Midbrain (tissue), 1 donor: ENCODE measurements around the gene CTBP2.

Experiments
- DNase-seq: peaks from one replicate; lab custom pipeline; 2025; lab: John Stamatoyannopoulos, UW

The CTBP2 gene

DNA sequence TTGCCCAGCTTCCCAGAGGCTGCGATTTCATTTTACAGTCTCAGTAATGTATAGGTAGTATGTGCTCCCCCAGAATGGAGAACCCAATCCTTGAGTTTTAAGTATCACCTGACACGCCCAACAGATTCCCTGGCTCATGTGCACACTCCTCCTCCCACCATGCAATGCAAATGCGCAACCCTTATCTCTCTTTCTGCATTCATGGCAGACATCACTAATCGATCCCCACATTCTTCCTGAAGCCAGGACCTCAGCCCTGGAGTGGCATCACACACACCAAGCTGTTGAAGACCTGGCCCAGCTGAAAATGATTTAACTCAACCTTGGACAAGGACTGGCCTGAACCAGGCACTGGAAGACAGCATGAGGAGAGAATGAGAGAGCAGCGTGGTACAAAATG lies 150.0 kb downstream of the CTBP2 start:
- no peak for DNase-seq

DNA sequence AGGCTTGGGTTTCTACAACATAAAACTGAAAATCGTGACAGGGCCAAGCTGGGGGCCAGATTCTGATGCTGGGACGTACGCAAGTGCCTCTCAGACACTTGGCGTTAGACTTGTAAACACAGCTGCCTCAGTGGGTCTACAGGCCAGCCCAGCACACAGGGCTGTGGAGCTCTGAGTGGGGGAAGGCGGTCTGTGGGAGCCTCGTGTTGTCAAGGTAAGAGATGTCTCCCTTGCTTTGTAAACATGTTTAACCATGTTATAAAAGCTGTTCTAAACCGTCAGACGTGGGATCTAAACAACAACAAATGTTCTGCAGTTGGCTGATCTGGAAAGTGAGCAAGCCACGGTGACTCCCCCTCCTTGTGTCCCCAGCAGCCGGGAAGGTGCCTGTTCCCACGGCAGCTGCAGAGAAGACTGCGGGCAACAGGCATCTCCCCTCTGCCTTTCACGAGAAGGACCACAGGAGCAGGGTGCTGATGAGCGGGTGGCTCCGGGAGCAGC lies 150.7 kb downstream of the CTBP2 start:
- no peak for DNase-seq

DNA sequence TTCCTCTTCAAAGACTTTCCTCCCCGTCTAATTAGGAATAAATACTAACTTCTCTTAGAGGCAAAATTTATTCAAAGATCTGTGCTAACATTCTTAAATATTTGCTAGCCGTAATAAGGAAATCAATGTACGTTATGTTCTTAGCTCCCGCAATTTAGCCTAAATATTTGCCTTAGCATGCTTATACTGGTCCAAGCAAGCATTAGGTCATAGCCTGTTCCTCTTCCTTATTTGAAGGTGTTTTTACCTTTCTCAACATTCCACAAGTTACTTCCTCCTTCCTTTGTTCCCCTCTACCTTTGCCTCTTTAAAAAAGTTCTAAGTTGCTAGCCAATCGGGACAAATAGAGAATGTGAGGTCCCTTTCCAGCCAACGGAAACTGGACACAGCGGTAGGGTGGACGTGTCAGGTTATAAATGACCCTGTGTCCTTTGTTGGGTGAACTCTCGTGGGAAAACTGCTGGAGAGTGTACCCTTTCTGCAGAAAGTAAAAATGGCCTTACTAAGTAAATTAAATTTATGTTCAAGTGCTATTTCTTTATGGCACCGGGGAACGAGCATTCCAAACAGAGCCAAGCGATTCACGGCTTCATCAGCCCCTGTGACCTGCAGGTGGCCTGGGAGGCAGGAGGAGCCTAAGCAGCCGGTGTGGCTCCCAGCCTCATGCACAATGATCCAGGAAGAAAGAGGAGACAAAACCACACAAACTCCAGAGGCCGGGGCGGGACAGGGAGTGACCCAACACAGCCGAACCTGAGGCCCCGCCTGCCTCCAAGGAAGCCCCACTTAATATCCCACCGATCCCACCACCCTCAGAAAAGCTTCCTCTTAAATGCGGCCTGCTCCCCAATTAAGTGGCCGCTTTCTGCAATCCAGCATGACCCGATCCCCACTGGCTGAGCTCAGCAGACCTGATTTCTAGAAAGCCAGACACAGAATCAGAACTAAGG lies 151.4 kb downstream of the CTBP2 start:
- DNase-seq: no peak

DNA sequence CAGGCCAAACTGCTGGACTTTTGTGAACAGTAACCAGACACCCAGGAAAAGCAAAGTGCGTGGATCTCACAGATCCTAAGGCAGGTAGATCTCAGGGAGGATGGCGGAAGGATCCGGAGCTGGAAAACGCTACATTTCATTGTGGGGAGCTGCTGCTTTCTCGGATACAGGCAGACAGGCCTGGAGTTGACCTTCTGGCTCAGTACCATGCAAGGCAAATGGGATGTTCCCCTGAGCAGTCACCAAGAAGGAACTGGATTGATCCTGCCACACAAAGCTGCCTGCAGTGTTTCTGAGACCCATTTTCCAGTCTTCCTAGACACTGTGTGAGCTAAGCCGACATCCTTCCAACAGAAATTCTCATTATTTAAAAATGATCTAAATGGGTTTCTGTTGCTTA lies 152.9 kb downstream of the CTBP2 start:
- no peak for DNase-seq

DNA sequence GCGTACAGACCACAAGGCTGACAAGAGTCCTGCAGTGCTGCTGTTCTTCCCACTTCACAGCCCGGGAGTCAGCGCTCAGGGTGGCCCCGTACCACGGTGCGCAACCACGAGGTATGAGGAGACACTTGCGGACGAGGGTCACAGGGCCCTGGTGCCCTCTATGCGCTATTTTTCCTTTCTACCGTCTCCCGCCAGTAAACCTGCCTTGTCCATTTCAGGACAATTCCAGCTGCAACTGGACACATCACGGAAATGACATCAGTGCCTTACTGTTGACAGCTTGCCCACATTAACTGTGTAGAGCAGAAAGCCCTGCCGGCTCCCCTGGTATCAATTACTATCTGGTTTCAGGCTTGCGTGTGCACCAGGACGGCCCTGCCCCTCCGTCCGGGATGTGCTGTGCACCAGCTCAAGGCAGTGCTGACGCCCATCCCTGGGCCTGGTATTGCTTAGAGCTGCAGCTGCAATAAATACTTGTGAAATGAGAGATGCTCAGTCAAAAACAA lies 153.4 kb downstream of the CTBP2 start:
- peak; percentile 42 for DNase-seq

DNA sequence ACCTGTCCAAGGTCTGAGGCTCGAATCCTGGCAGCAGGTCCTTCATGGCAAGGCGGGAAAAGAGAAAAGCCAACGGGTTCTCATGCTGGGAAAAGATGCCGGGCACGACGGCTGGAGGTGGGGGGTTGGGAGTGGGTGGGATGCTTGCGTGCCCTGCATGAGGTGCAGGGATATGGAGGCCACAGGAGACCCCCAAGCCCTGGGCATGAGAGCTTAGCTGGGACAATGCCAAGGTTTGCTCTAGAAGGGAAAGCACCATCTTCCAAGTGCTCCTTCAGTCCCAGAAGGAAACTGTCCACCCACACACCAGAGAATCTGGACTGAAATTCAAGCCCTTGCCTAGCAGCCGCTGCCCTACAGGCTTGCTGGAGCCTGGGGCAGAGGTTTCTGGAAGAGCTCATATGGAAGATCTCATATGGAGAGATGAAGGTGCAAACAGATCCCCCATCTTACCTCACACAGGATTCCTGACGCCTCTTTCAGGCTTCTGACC lies 154.1 kb downstream of the CTBP2 start:
- DNase-seq: no peak

DNA sequence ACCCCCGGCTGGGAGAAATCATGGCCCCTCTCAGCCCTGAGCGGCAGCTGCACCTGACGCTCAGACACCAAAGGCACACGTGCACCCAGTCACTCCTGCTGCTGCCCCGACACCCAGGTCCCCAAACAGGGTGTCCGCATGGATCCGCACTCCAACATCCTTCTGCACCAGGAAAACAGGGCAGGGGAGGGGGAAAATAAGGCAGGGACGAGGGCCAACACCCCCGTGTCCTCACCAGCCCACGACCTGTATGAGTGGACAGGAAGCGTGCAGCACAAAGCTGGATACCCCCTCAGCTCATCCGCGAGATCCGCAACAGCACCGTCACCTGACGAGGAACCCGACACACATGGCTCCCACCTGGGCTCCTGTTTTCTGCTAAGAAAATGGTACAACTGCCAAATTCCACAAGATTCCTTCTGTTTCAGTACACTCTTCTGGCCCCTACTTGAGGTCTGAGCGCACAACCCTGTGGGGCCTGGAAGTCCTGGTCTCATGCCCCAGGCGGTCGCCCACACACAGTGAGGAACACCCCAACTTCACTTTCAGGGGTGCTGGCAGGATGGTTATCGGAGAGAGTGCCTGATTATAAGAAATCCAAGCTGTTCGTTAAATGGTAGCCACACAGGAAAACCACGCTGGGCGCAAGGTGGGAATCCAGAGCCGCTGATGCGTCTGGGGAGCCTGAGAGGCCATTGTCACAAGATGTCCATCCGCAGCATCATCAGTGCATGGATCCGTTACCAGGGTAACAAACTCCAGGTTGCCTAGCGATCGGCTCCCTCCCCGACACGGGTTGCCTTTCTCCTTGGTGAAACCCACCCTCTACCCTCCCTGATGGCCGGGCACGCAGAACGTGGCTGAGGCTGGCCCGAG lies 154.8 kb downstream of the CTBP2 start:
- DNase-seq: no peak

DNA sequence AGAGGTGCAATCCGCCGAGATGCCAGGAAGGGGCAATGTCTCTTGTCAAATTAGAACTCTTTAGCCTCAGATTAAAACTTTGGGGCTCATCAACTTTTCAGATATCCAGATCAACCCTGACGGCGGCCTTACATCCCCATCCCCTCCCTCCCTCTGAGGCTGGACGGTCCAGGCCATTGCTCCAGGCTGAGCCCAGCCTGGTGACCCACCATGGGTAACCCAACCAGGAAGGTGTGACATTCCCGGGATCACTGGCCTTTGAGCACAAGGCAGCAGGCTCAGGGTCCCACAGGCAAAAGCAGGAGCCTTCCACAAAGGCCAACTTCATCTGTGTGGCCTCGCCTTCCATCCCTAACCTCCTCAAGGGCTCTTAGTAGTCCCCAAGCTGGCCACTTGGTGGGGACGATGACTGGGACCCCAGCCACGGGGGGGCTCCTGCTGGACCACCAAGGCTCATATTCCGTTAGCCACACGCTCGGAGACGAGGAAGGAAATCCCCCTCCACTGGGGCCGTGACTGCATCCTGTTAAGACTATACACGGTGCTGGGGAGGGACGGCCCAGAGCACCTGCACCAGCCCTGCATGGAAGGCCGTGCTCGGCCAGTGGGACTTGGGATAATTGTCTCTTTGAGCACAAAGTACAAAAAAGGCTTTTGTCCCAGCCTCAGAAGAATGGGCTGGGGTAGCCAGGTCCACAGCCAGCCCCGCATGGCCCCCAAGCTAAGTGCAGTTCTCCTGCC lies 155.6 kb downstream of the CTBP2 start:
- no peak for DNase-seq

DNA sequence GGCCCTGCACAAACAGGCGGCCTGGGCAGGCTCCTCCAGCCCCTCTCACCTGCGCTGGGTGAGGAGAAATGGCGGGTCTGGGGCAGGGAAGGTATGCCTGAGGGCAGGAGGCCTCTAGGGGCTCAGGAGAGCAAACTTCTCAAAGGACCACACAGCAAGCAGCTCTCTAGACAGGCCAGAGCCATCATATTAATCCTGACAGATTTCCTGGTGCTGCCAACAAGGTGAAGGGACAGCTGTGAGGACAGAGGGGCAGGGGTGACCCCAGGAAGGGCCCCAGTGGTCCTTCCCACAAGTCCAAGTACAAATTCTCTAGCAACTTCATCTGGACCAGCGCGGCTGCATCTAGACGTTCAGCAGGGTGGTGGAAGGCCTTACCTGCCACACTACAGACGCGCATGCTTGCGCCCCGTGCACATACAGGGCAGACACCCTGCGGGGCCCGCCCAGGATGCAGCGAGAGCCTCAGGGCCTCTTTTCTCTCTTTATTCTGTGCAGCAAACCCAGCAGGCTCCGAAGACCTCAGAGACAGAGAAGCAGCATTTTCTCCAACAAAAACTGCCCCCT lies 156.4 kb downstream of the CTBP2 start:
- no peak for DNase-seq

DNA sequence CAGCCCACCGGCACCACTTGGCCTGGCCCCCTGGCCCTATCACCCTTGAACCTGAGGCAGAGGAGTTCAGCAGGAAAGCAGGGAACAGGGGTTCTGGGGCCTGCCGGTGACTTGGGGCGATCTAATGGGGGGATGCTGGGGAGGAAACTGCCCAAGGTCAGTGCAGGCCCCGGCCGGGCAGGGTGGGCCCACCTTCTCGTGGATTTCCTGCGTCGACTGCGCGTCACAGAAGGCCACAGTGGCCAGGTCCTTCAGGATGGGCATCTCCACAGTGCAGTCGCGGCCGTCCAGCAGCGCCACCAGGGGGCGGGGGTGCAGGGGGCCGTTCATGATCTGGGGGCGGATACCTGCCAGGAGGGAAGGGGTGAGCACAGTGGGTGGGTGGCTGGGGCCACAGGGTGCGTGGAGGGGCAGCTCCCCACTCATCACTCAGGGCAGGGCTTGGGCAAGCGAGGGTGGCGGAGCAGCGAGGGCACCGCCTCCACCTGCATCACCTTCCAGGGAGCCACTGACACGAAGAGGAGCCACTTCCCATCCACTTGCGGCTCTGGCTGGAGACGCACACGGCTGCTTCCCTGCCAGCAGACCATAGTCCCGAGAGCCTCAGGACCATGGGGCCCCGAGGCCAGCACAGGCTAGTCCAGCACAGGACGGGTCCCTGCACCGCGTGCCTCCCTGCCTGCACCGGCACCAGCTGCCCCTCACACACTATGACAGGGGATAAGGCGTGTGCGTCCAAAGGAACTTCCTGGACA lies 157.0 kb downstream of the CTBP2 start:
- DNase-seq: no peak

DNA sequence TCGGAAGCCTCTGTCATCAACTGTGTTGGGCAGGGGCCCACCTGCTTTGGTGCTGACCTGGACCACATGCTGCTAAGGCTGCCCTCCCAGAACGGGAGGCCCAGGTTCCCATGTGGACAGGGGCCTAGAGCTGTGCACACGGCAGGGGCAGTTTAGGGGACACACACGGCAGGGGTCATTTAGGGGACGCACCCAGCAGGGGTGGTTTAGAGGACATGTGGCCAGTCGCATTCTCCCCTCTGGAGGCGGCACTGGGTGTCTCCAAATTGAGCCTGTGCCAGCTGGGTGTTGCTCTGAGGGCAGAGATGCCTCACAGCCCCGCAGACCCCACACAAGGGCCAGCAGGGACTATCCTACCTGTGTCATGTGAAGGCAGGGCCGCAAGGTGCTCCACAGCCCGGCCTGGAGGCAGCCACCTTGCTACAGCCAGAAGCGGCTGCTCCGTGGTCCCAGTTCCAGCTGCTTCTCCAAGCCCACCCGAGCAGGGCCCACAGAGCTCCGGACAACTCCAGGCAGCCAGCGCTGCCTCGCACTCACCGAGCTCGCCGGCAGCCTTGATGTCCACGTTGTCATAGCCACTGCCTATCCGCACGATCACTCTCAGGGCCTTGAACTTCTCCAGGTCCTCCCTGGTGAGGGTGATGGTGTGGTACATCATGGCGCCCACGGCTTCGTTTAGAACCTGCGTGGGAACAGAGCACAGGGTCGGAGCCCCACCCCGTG lies 157.8 kb downstream of the CTBP2 start:
- DNase-seq: no peak

DNA sequence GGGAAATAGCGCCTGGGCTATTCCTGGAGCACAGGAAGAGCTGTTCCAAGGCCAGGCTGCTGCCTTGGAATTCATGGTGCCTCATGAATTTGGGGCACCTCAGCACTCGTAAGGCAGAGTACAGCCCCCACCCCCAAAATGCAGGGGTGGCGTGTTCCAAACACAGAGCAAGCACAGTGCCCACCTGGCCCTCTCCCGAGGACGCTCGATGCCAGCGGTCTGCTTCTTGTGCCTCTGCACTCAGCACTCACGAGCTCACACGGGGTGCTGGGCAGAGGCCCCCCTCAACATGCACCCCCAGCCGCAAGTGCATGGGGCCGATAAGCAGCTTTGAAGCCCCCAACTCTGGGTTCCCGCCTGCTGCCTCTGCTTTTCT lies 158.3 kb downstream of the CTBP2 start:
- DNase-seq: no peak

DNA sequence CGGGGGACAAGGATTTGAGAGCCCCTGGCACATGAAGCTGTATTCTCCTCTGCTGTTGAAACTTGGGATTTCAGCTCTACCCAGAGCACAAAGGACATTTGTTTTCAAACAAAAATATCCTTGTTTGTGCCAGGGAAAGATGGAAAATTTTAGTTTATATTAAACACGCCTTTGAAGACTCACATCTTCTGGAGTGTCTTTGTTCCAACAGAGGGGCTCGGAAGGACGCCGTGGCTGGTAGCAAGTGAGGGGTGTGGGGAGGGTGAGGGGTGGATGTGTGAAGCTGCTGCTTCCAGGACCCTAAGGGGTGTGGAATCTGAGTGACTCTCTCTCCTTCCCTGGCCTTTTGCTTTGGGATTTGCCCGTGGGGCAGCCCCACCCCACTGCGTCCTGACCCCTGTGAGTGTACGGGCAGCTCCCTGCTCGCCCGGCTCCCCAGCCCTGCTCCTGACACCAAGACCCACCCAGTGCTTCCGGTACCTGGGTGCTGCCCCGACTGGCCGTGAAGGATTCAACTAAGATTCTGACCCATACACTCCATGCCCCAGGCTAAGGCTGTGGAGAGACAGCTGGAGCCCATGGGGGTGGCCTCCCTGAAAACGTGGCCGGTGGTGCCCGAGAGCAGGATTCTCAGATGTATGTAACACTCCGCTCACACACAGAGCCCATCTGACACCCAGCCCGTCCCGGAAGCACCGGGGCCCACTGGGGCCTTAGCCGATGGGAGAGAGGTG lies 158.9 kb downstream of the CTBP2 start:
- DNase-seq: peak; percentile 61

DNA sequence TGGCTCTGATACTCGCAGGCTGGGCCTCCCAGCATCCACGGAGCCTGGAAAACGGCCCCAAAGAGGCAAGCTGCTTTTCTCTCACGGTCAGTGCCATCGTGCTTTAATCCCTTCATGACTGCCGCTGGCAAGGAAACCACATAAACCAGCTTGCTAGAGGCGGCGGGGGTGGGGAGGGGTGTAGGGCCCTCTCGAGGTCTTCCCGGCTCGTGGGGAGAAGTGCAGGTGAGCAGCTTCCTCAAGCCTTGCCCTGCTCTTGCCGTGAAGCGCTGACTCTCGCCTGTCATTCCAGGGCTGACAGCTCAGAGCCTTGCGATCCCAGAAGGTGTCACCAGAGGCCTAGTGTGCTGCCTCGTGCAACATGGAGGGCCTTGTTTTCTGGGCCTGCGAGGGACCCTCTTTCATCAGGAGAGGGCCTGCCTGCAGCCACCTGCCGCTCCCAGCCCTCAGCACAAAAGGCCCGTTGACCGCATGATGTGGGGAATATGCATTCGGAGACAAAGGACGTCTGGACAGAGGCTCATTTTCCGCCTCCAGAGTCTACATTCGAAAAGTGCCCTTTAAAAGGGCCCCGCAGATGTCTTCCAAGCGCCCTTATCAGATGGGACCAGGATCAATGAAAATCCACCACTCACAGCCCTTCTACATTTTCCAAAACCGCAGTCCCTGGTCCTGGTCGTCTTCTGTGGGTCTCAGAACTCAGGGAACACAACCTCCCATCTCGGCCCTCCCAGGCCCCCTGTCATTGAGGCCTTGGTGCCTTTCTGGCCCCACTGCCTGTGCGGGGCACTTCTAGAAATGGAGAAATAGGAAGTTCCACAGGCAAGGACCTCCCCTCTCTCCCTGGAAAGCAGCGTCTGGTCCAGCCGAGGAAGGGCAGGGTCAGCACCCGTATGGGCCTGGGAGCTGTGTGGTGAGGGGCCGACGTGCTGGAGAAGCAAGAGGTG lies 159.7 kb downstream of the CTBP2 start:
- peak; percentile 68 for DNase-seq

DNA sequence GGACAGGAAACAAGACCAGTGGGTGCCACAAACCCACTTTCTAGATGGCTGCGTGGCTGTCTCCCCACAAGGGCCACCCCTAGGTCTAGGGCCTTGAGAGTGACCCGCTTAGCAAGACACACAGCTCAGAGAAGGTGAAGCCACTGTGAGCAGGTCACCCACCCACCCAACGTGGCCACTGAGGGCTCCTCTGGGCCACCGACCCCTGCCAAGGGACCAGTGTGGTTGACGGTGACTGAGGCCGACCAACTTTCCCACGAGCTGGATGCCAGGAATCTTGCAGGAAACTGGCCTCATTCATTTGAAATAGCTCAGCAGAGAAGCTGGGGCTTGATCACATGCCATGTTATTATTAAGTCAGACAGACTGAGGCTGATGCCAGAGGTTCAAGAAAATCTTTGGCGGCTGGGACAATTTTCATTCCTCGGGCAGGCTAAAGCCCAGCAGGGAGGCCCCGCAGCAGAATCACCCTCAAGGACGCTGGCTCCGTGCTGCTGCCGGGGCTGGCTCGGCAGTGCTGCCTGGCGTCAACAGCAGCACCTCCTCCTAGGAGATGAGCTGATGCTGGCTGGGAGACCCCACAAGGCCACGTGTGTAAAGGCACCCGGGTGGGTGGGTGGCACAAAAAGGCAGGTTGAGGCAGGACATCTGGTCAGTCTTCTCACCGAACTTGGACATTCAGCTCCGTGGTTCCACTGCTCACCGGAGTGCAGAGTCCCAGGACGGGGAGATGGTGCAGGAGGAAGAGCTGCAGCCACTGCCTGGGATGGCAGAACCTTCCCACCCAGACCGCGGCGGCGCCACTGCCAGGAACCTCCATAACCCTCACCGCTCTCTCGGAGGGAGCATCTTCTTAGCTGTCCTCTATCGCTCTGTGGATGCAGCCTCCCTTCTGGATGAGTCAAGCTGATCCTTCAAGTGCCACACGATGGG lies 160.7 kb downstream of the CTBP2 start:
- peak; percentile 65 for DNase-seq

DNA sequence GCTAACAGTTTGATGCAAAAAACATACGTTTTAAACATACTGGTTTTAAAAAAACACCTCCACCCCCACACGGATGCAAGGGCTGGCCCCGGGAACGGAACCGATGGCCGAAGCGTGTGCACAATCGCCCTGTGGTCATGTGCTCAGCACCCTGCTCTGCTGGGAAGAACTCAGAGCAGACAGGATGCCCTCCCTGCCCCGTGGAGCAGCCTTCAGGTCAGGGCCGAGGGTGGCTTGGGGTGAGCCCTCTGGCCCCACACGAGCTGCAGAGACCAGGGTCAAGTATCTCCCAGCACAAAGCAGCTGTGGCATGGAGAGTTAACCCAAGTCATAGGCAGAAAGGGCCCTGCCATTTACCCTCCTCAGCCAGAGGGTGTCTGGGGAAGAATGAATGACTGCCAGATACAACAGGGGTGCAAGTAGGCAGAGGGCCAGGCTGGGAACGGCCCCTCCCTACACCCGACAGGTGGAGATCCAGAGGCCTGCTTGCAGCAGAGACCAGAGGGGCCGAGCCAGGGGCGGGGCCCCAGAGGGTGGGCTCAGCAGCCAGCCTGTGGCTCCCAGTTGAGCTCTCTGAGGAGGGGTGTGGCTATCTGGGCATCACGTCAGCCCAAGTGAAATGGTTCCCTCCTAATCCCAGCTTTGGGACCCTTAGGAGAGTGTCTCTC lies 161.6 kb downstream of the CTBP2 start:
- DNase-seq: no peak
